GM19351 (cell line): Measurements from ENCODE around the gene SHTN1.
A peak's percentile ranks its signal among the peaks of the same experiment; 100 is the strongest.

Experiments used
- ATAC-seq: cut with Tn5 transposase; IDR thresholded peaks from one replicate; pipeline ENCODE4 v1.9.1; 2021; ENCODE audit warnings: mild to moderate bottlenecking, moderate library complexity; ENCODE audit not compliant: unreplicated experiment

Gene SHTN1

GRCh38 chr10:116919164-116919563 is 85.8 kb downstream of the SHTN1 start:
- ATAC-seq = no peak

GRCh38 chr10:116918583-116918982 is 86.4 kb downstream of the SHTN1 start:
- ATAC-seq = no peak

GRCh38 chr10:116917481-116917880 is 87.5 kb downstream of the SHTN1 start:
- ATAC-seq = no peak

- ATAC-seq = no peak
These were observed 89.6 kb downstream of the SHTN1 start for GRCh38 chr10:116915340-116915739.

GRCh38 chr10:116913695-116914094 is 91.3 kb downstream of the SHTN1 start:
- ATAC-seq = no peak

GRCh38 chr10:116912162-116912561 is 92.8 kb downstream of the SHTN1 start:
- no peak for ATAC-seq

GRCh38 chr10:116910910-116911309 is 94.1 kb downstream of the SHTN1 start:
- ATAC-seq = no peak

GRCh38 chr10:116909307-116909706 is 95.7 kb downstream of the SHTN1 start:
- ATAC-seq = peak; percentile 69

GRCh38 chr10:116907245-116907987 is 97.6 kb downstream of the SHTN1 start:
- ATAC-seq = no peak

- ATAC-seq = no peak
These were observed 99.2 kb downstream of the SHTN1 start for GRCh38 chr10:116905845-116906210.

- ATAC-seq = no peak
These were observed 105.4 kb downstream of the SHTN1 start for GRCh38 chr10:116899626-116900025.

GRCh38 chr10:116893686-116894037 is 111.3 kb downstream of the SHTN1 start:
- no peak for ATAC-seq

GRCh38 chr10:116892907-116893685 is 111.9 kb downstream of the SHTN1 start:
- no peak for ATAC-seq

- ATAC-seq = no peak
These were observed 113.8 kb downstream of the SHTN1 start for GRCh38 chr10:116891208-116891607.

- ATAC-seq = no peak
These were observed 115.9 kb downstream of the SHTN1 start for GRCh38 chr10:116889066-116889465.

GRCh38 chr10:116888380-116889055 is 116.5 kb downstream of the SHTN1 start:
- no peak for ATAC-seq

- no peak for ATAC-seq
These were observed 118.2 kb downstream of the SHTN1 start for GRCh38 chr10:116886772-116887171.

GRCh38 chr10:116882639-116883038 is 122.3 kb downstream of the SHTN1 start:
- no peak for ATAC-seq

GRCh38 chr10:116880716-116881482 is 124.1 kb downstream of the SHTN1 start:
- no peak for ATAC-seq

GRCh38 chr10:116879817-116880216 is 125.2 kb downstream of the SHTN1 start:
- ATAC-seq = no peak

- ATAC-seq = no peak
These were observed 126.9 kb downstream of the SHTN1 start for GRCh38 chr10:116878123-116878522.
